A549 (cell line): Measurements from ENCODE around the gene TRAPPC3. TPM values are rescaled to one million over a fixed set of nuclear protein-coding genes. Genes with fewer than 3 reads are reported as not detected.

Experiments used
- ATAC-seq, 2 experiments: fragments of 200-7000 bp in 1 of 2; fragments of >200 bp in 1 of 2; cut with Nextera tagmentation in 1 of 2; cut with Tn5 transposase in 1 of 2; 3 replicates each; pipeline versions ENCODE4 v1.8.0 to v1.9.1; 2018 to 2020; ENCODE audit warnings: mild to moderate bottlenecking in 1 of 2, moderate library complexity in 1 of 2
- CTCF ChIA-PET: fragments of 300-600 bp; sonication (Branson Sonifier 250); formaldehyde crosslinking; extraction: SDS; loops from one replicate; lab custom pipeline; 2021; ENCODE audit warnings: antibody characterized with exemption, inconsistent platforms; lab: Yijun Ruan, JAX
- POLR2A ChIA-PET: fragments of 350-600 bp; formaldehyde crosslinking; extraction: SDS; loops from one replicate; lab custom pipeline; 2021; ENCODE audit warnings: antibody characterized with exemption, inconsistent platforms; lab: Yijun Ruan, JAX
- DNase-seq, 2 experiments: peaks; one replicate each; pipeline versions ENCODE4 v3.0.0 to v3.0.0-alpha.2; 2011 to 2016; ENCODE audit warnings: low read depth in 1 of 2, low spot score in 1 of 2
- FAIRE-seq: peaks from 2 replicates; lab custom pipeline; 2011; peaks lifted over from hg19 to GRCh38; lab: Jason Lieb, UNC
- H3K27ac ChIP-seq, 2 experiments: fragments of >200 bp; sonication (Bioruptor Twin); formaldehyde crosslinking; 3 replicates each; pipeline ENCODE4 v1.5.1; 2016 to 2017
- H3K4me1 ChIP-seq: fragments of >200 bp; sonication (Bioruptor Twin); formaldehyde crosslinking; 3 replicates; pipeline ENCODE4 v1.6.1; 2016
- H3K4me2 ChIP-seq: fragments of >200 bp; sonication (Bioruptor Twin); formaldehyde crosslinking; 3 replicates; pipeline ENCODE4 v1.6.1; 2016
- H3K4me3 ChIP-seq: fragments of >200 bp; sonication (Bioruptor Twin); formaldehyde crosslinking; 3 replicates; pipeline ENCODE4 v1.5.1; 2016
- H3K9me3 ChIP-seq: fragments of >200 bp; sonication (Bioruptor Twin); formaldehyde crosslinking; 3 replicates; pipeline ENCODE4 v1.6.1; 2016
- ATOH8 ChIP-seq: fragments of 250-450 bp; sonication (Bioruptor Pico); IDR thresholded peaks from 2 replicates; pipeline ENCODE4 v1.5.0; 2020; ENCODE audit warnings: low read depth, mild to moderate bottlenecking, moderate library complexity
- BCL3 ChIP-seq: fragments of >200 bp; sonication (Bioruptor Twin); formaldehyde crosslinking; IDR thresholded peaks from 3 replicates; pipeline ENCODE4 v1.6.1; 2016
- CBX2 ChIP-seq: fragments of 200-600 bp; sonication (generic); IDR thresholded peaks from 2 replicates; pipeline ENCODE4 v1.6.1; 2016; ENCODE audit warnings: low read depth, mild to moderate bottlenecking, borderline replicate concordance
- EHMT2 ChIP-seq: fragments of 200-600 bp; sonication (generic); IDR thresholded peaks from 2 replicates; pipeline ENCODE4 v1.6.1; 2016; ENCODE audit warnings: antibody characterized with exemption, low read depth, mild to moderate bottlenecking, moderate library complexity
- ESRRA ChIP-seq: fragments of 150-350 bp; IDR thresholded peaks from 2 replicates; pipeline ENCODE4 v1.6.1; 2014; ENCODE audit warnings: mild to moderate bottlenecking, low read length, borderline replicate concordance
- FOSL2 ChIP-seq, 2 experiments: fragments of 450-650 bp in 1 of 2; fragments of >200 bp in 1 of 2; sonication (Bioruptor Twin) in 1 of 2; formaldehyde crosslinking; IDR thresholded peaks; 2 replicates each; pipeline versions ENCODE4 v1.5.0 to v1.6.1; 2016 to 2020; ENCODE audit warnings: mild to moderate bottlenecking in 1 of 2, moderate library complexity in 1 of 2
- HOXB13 ChIP-seq: fragments of 250-450 bp; sonication (Bioruptor Pico); IDR thresholded peaks from 2 replicates; pipeline ENCODE4 v1.5.0; 2020; ENCODE audit warnings: low read depth, mild to moderate bottlenecking, moderate library complexity
- HOXB5 ChIP-seq: fragments of 250-450 bp; sonication (Bioruptor Pico); IDR thresholded peaks from 2 replicates; pipeline ENCODE4 v1.5.0; 2020; ENCODE audit warnings: mild to moderate bottlenecking, moderate library complexity
- JUN ChIP-seq, 2 experiments: fragments of >200 bp; sonication (Bioruptor Twin); formaldehyde crosslinking; IDR thresholded peaks; 2 replicates in 1 of 2; 3 replicates in 1 of 2; pipeline ENCODE4 v1.6.1; 2016 to 2017
- MAX ChIP-seq: IDR thresholded peaks from 2 replicates; pipeline ENCODE4 v1.6.1; 2012
- MAZ ChIP-seq: fragments of 150-350 bp; IDR thresholded peaks from 2 replicates; pipeline ENCODE4 v1.6.1; 2014; ENCODE audit warnings: antibody characterized with exemption, low read depth, low read length, borderline replicate concordance
- NPAS2 ChIP-seq: fragments of 250-450 bp; sonication (Bioruptor Pico); IDR thresholded peaks from 2 replicates; pipeline ENCODE4 v1.8.0; 2022; ENCODE audit warnings: mild to moderate bottlenecking, moderate library complexity, borderline replicate concordance
- PBX3 ChIP-seq: IDR thresholded peaks from 2 replicates; pipeline ENCODE4 v1.6.1; 2012
- PHF8 ChIP-seq: fragments of 200-600 bp; sonication (generic); IDR thresholded peaks from 2 replicates; pipeline ENCODE4 v1.6.1; 2016; ENCODE audit warnings: low read depth, mild to moderate bottlenecking, antibody characterized with exemption, moderate library complexity, borderline replicate concordance
- POLR2A ChIP-seq: IDR thresholded peaks from 2 replicates; pipeline ENCODE4 v1.6.1; 2012; ENCODE audit warnings: mild to moderate bottlenecking, low read length
- REST ChIP-seq: fragments of 200-600 bp; sonication (generic); IDR thresholded peaks from 2 replicates; pipeline ENCODE4 v1.6.1; 2016; ENCODE audit warnings: antibody characterized with exemption, mild to moderate bottlenecking, moderate library complexity
- SMC3 ChIP-seq: fragments of >200 bp; sonication (Bioruptor Twin); formaldehyde crosslinking; IDR thresholded peaks from 3 replicates; pipeline ENCODE4 v1.6.1; 2018; ENCODE audit warnings: inconsistent platforms
- ZSCAN20 ChIP-seq: fragments of 250-450 bp; sonication (Bioruptor Pico); IDR thresholded peaks from 2 replicates; pipeline ENCODE4 v1.8.0; 2022; ENCODE audit warnings: mild to moderate bottlenecking, moderate library complexity
- whole genome bisulfite sequencing: methylation state at CpG from one replicate; pipeline ENCODE4 v1.1.6; 2017; ENCODE audit errors: missing lambda C conversion rate; 5-methylcytosine and 5-hydroxymethylcytosine counted together
- polyA plus RNA-seq, 4 experiments: library from polyadenylated mRNA; depleted of rRNA in 3 of 4; stranded (reverse); fragments of >200 nt; fragmentation: RNase III in 1 of 4; extraction: RNeasy Plus Mini Kit Qiagen cat#74134 plus additional on column Dnase treatment in 1 of 4; gene quantifications; 2 replicates in 3 of 4; 3 replicates in 1 of 4; pipeline ENCODE4 v1.2.3, GENCODE V29; 2011 to 2017

The TRAPPC3 gene
- polyA plus RNA-seq, 2 of the 4 experiments (the other 2 are of a cell fraction), result 62.2 to 103 TPM

GRCh38 chr1:36151845-36152203, 2.5 kb upstream of the TRAPPC3 start:
- Histone ChIP-seq H3K4me1 (peaks cover 40% of the 10 kb centered on the region), H3K4me2 (peak overlapping the region; percentile 92; the same call in 2 of the 3 replicates), H3K27ac (peak overlapping the region; percentile 98), H3K9me3 (no peaks in the 10 kb centered on the region), H3K4me3 (no peak overlapping the region)
- WGBS, result 82% methylated on average over 2 of the region's 3 CpGs
- DNase-seq, result no peak
- no peak for ATAC-seq
- CTCF ChIA-PET, result interaction anchor here (3.8 to 5.2 kb wide), 3 partner anchors 10 to 135 kb away, joined by 49 to 114 read pairs (median 82); no protein-coding TSS in a partner anchor
- FAIRE-seq, result no peak
- TF ChIP-seq REST (no peak), ZSCAN20 (CRISPR knock-in tag) (no peak), NPAS2 (CRISPR knock-in tag) (no peak), POLR2A (no peak), JUN (IDR thresholded peaks at IDR 0.05) (no peak), ESRRA (no peak), SMC3 (no peak), ATOH8 (CRISPR knock-in tag) (no peak), CBX2 (no peak), HOXB13 (CRISPR knock-in tag) (no peak), MAZ (no peak), FOSL2 (IDR thresholded peaks at IDR 0.05) (no peak), FOSL2 (CRISPR knock-in tag; IDR thresholded peaks at IDR 0.05) (no peak), PBX3 (no peak), BCL3 (no peak)
- POLR2A ChIA-PET, result interaction anchor here (3.0 to 3.4 kb wide), 2 partner anchors 9 to 36 kb away, joined by 19 to 21 read pairs; no protein-coding TSS in a partner anchor

- ATAC-seq, result no peak
- no peak overlapping the region for H3K4me3 ChIP-seq
- H3K4me2 ChIP-seq, result peak overlapping the region; percentile 92
- no peak for FAIRE-seq
- TF ChIP-seq MAX, result no peak
- TF ChIP-seq EHMT2, result no peak
- TF ChIP-seq PHF8, result no peak
- TF ChIP-seq HOXB5, result no peak
- no peak for DNase-seq
- ChIA-PET CTCF (interaction anchor here (1.0 to 5.2 kb wide), 7 partner anchors 11 to 165 kb away, joined by 3 to 114 read pairs (median 8); no protein-coding TSS in a partner anchor), POLR2A (interaction anchor here (1.0 to 3.4 kb wide), 3 partner anchors 9 to 138 kb away, joined by 3 to 21 read pairs (median 19); no protein-coding TSS in a partner anchor)
- WGBS, result 0% methylated on average over 1 of the region's 1 CpG
- peaks cover 40% of the 10 kb centered on the region for H3K4me1 ChIP-seq
- no peaks in the 10 kb centered on the region for H3K9me3 ChIP-seq
- H3K27ac ChIP-seq, result peak overlapping the region; percentile 98
Observed at GRCh38 chr1:36151134-36151844, 2.0 kb upstream of the TRAPPC3 start.
